HG02759 (cell line): ENCODE results near the gene BRWD1.

Source experiments
- ATAC-seq: cut with Tn5 transposase; IDR thresholded peaks from one replicate; pipeline ENCODE4 v1.9.1; 2021; ENCODE audit warnings: mild to moderate bottlenecking, moderate library complexity; ENCODE audit not compliant: unreplicated experiment

BRWD1 gene

DNA sequence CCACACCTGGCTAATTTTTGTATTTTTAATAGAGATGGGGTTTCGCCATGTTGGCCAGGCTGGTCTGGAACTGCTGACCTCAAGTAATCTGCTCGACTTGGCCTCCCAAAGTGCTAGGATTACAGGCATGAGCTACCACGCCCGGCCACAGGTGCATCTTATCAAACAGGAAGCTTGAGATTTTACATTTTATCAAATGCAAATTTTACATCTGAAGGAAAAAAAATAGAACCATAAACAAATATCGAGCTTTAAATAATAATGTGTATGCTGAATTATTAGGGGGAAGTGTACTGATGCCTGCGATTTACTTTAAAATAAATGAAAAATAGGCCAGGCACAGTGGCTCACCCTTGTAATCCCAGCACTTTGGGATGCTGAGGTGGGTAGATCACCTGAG is 16.6 kb upstream of the BRWD1 start:
- ATAC-seq = no peak

DNA sequence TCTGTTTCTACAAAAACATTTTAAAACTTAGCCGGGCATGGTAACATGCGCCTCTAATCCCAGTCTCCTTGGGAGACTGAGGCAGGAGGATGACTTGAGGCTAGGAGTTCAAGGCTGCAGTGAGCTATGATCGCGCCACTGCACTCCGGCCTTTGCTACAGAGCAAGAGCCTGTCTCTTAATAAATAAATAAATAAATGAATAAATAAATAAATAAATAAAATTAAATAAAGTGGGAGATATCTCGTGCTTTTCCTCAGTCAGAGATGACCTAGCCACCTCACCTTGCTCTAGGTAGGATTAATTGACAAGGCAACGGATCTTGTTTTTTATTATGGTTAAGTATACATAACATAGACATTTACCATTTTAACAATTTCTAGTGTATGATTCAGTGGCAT is 14.3 kb upstream of the BRWD1 start:
- ATAC-seq = no peak

DNA sequence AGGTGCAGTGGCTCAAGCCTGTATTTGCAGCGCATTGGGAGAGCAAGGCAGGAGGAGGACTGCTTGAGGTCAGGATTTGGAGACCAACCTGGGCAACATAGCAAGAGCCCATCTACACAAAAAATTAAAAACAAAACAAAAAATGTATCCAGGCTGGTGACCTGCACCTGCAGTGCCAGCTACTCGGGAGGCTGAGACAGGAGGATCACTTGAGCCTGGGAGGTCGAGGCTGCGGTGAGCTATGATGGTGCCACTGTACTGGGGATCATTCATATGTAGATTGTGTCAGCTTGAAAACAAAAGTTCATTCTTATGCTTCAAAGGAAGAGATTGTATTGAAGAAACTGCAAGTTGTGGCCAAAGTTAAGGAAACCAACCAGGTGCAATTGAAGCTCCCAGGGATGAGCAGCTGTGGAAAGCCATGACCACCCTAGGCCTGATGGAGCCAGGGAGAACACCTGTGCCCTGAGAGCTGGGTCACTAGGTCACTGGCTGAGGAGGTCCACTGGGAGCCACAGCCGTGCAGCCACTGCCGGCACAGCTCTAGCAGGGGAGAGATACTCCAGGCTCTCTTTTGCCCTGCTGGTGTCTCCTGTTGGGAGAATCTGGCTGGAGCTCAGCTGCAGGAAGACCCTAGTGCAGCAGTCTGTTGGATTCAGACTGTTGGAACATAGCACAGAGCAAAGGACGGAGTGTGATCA is 13.3 kb upstream of the BRWD1 start:
- ATAC-seq = no peak

DNA sequence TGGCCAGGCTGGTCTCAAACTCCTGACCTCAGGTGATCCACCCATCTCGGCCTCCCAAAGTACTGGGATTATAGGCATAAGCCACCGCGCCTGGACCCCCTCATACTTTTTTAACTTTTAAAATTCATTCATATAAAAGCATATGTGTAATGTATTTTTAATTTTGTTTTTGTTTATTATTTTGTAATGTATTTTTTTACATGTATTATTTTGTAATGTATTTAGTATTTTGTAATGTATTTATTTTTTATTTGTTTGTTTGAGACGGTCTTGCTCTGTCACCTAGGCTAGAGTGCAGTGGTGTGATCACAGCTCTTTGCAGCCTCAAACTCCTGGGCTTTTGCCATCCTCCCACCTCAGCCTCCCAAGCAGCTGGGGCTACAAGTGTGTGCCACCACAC is 12.0 kb upstream of the BRWD1 start:
- ATAC-seq = no peak

DNA sequence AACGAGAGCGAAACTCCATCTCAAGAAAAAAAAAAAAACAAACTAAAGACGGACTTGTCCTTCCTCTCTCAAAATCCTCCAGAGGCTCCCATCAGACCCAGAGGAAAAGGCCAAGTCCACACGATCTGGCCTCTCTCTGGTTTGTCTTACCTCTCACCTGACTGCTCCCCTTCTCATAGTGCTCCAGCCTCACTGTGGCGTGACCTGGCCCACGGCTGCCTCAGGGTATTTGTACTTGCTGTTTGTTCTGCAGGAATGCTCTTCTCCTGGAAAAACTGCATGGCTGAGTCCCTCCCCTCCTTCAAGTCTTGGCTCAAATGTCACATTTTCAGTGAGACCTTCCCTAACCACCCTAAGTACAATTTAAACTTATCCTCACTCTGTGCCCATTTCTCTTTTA is 8.0 kb upstream of the BRWD1 start:
- no peak for ATAC-seq

DNA sequence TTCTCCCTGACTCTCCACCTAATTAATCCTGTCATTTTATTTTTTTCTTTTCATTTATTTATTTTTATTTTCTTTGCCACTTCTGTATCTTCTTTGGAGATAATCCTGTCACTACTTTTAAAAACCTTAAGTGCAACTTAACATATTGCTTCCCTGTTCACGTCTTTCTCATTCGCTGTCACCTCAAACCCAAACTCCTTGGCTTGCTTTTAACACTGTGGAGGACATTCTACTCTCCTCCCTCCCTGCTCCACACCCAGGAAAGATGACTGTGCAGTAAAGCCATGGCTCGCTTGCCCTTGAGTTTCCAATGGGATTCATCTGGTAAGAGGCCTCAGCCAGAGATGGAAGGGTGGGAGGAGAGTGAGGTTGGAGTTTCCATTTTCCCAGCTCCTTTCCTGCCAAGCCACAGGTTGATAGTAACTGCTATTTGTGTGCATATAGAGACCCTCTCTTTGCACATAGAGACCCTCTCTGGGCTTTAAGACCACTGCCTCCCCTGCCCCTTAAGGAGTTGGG is 6.4 kb upstream of the BRWD1 start:
- ATAC-seq = no peak

DNA sequence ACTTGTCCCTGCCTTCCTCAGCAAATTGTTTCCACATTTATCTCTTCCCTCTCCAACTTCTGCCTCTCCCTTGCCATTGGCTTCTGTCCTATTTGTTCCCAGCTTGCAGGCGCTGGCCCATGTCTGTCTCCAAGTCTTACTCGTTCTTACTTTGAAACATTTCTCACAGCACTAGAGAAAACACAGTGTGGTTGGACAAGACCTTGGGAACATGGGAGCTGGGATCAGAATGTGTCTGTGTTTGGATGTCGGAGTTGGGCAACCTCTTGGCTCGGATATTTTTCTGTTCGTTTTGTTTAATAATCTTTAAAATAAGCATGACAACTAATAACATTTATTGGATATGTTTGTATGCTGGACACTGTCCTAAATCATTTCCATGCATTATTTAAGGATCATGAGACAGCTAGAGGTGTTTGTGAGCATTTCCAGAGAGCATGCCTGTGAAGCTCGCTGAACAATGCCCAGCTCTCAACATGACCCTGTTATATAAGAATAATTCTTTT is 5.9 kb upstream of the BRWD1 start:
- ATAC-seq = no peak

DNA sequence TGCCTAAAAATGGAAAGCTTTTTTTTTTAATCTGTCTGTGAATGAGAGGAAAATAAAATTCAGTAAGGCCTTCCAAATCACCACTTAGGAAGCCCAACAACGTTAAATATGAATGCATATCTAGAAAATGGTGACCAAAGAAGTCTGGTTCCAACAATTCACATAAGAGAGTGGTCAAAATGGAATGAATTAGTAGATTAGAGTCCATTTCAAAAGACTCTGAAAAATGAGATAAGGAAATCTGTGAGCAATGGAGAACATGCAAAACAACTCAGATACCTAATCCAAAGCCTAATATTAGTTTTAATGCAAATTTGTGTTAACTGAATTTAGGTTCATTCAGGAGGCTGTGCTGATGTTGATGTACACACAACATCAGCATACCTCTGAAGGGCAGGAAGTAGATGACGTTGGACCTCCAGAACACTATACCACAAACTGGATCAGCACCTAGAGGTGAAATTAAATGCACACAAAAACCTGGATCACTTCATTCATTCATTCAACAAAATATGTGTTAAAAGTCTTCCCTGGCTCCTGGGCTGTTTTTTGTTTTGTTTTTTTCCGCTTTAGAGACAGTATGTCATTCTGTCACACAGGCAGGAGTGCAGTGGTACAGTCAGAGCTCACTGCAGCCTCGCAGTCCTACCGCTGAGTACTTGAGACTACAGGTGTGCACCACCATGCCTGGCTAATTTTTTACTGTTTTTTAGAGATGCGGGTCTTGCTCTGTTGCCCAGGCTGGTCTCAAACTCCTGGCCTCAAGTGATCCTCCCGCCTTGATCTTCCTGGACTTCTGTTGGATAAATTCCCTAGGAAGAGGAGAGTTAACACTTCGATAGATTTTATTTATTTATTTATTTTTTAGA is 4.9 kb upstream of the BRWD1 start:
- ATAC-seq = no peak

DNA sequence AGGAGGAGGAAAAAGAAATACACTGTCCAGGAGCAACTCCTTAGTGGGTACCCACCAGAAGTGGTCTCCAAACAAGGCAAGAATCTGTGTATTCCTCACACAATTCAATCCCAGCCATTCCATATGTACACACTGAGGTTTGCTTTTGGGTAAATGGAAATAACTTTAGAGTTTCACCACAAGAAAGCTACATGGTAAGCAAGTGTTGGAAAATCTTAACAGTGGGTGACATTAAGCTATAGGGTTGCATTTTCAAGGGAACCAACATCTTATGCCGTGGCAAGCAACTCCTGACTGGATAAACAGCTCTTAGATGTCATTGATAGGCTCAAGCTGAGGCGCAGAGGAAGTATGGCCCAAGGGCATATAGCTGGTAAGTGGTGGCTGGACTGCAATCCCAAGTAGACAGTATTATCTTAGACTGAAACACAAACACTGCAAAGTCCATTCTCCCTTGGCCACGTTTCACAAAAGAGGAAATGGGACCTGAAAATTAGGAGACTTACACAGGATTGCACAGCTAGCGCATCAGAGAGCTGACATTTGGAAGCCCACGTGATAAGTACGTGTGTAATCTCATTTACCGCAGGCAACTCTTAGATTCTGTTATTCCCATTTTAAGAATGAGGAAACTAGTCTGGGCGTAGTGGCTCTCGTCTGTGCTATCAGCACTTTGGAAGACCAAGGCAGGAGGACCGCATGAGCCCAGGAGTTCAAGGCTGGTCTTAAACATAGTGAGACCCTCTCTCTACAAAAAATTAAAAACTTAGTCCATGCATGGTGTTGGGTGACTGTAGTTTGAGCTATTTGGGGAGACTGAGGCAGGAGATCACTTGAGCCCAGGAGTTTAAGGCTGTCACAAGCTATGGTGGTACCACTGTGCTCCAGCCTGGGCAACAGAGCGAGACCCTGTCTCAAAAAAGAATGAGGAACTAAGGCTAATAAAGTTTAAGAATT is 4.0 kb upstream of the BRWD1 start:
- no peak for ATAC-seq

DNA sequence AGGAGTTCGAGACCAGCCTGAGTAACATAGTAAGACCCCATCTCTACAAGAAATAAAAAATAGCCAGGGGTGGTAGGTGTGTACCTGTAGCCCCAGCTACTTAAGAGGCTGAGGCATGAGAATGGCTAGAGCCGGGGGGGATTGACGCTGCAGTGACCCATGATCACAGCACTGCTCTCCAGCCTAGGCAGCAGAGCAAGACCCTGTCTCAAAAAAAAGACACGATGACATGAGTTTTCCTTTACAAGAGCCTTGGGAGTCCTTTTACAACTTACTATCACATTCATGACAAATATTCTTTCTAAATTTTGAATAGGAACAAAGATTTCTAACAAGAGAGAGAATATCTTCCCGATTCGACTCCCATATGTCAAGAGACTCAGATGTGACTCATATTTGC is 3.3 kb upstream of the BRWD1 start:
- no peak for ATAC-seq

DNA sequence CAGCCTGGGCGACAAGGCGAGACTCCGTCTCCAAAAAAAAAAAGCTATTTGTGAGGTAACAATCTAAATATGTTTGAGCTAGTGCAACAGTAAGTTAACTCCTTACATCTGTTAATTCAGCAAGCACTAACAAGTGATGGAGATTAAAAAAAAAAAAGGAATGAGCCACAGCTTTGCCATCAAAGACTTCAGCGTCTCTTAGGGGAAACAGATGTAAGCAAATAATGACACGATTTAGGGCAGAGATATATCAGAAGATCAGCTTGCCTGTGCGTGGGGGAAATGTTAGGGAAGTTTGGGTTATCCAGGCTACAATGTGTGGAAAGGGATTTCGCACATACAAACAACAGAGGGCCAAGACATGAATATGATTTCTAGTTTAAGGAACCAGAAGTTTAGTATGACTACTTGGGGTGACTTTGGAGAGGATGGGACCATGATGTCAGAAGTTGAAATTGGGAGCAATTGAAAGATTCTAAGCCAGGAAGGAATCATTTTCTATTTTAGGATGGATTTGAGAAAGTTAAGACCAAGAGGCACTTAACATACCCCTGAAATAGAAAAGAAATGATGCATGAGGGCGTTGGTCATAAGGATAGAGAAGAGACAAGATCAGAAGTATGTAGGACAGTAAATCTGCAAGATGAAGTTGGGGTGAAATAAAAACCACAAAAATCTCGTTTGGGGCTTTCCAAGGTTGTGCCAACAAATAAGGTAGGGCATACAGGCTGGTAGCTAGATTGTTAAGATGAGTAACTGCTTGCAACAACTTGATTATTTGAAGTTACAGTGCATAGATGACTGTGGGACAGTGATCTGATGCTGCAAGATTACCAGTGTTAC is 2.4 kb upstream of the BRWD1 start:
- ATAC-seq = no peak

DNA sequence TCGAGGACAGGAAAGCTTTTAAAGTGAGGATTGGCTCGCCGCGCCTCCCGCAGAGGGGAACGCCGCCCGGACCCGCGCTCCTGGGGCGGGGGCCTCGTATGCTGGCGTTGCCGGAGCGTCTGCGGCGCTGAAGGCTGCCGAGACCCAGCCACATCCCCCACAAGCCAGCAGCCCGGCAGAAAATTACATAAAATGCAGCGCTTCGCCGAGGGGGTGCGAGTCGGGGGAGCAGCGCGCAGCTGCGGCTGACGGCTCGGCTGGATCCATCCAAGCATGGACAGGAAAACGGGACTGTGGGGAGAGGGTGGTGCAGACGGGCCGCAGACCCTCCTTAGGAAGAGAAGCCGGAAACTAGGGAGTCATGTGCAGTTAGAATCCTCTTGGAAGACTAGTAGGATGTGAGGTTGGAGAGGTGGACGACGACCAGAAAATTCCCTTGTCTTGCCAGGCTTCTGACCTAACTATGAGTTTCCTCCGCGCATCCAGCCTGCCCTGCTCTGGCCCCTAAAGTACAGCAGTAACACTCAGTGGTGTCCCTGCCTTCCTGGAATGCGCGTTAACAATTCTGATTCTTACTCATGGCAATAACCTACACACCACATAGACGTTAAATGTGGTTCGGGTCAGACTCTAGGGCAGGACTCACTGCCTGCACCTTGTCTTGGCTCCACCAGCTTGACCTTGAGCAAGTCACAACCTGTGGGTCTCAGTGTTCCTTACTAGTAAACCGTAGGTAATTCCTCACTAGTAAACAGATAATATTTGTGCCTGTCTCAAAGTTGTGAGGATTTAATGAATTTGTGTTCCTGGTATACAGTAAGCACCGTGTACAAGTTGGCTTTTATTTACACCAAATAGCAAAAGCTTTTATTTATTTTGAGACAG is 953 bp upstream of the BRWD1 start:
- ATAC-seq = peak; percentile 14

DNA sequence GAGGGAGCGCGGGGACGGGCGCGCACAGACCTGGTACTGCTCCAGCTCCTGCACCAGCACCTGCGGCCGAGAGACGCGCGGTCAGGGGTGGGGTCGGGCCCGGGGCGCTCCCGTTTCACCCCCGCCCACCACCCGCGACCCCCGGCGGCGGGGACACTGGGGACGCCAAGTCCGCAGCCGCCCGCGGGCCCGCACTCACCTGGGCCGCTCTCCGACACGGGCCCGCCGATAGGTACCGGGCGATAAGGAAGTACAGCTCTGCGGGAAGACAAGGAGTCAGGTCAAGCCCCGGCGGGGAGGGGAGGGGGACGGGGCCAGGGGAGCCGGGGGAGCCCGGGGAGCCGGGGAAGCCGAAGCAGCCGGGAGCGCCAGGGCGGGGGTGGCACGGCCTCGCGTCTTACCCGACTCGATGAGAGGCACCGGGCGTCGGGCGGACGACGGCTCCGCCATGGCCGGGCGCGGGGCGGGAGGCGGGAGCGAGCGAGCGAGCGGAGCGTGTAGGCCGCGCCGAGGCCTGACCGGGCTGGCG is 326 bp downstream of the BRWD1 start:
- ATAC-seq = peak; percentile 2

DNA sequence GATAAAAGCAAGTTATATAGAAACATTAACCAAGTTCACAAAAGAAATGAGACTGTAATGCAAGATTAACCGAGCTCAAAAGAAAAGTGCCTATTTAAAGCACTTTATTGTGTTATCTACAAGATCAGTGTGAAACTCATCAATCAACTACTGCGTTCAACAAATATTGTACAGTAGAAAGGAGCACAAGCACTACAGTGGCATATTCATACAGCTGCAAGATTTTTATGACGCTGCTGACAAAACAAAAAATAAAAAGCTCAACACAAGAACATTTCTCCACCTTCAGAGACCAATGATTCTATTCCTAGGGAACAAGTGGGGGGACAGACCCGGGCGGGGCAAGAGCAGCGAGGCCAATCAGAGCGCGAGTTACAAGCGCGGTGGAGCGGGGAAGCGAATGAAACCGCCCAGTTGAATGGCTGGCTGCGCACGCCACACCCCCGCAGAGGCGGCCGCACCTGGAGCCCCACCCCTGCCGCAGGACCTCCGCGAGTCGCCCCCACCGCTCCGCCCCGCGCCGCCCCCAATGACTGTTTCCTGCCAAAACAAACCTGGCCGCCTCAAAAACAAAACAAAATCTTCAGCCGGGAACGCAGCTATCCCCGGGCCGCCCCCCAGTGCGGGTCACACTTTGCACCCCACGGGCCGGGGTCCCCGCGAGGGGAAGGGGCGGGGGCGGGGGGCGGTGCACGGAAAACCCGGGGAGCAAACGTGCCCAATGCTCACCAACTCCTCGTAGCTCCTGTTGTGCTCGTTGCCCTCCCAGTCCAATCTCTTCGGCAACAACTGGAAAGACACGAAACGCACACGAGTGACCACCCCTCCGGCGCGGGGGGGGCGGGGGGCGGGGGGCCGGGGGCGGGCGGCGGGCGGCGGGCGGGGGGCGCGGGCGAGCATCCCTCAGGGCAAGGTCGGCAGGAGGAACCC is 1.1 kb downstream of the BRWD1 start:
- peak; percentile 75 for ATAC-seq

DNA sequence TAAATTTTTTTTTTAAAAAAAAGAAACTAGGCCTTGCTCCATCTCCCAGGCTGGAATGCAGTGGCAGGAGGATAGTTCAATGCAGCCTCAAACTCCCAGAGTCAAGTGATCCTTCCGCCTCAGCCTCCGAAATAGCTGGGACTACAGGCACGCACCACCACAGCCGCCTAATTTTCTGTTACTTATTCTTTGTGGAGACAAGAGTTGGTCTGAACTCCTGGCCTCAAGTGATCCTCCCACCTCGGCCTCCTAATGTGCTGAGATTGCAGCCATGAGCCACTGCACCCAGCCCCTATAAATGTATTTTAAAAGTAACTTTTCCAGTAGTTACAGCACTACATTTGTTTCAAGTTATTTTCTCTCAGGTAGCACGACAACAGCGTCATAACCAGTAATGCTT is 2.3 kb downstream of the BRWD1 start:
- ATAC-seq = no peak

DNA sequence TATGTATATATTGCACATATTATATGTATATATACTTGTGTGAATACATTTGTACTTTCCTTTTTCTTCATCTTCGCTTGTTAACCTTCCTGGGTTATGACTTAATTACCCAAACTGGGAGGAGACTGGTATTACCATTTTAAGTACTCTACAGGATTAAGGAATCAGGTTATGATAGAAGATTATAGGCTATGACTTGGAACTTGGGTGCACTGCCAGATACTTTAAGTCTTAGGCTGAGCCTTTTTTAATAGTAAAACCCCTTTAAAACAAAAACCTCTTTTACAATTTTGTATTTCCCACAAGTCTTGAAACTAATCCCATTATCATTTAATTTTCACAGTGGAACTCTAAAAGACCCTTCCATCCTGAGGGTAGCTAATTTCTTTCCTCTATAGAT is 6.0 kb downstream of the BRWD1 start:
- no peak for ATAC-seq

DNA sequence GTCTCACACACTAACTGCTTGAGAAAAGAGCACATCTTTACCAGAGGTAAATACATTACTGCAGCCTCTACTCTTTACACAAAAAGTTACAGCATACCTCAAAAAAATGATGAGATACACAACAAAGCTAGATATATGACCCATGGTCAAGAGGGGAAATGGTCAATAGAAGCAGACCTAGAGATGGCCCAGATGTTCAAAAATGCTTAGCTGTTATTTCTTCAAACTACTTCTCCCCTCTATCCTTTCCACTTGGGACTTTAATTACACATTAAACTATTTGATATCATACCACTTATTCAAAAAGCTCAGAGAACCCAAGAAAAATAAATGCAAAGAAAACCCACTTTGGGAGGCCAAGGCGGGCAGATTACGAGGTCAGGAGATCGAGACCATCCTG is 12.8 kb downstream of the BRWD1 start:
- no peak for ATAC-seq

DNA sequence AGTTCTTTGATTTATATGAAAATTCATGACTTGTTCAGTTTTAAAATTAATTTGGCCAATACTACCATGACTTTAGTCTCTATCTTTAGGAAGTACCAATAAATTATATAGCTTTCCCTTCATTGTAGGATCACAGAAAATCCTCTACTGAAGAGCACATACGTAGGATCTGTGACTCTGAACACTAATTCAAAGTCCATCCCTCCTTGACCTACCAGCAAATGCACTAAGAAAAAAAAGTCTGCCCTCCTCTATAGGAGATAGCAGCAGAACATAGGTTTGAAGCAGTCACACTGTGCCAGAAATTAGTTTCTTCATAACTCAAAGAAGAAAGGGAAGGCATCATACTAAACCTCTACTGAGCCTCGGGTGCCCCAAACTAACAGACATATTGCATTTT is 16.5 kb downstream of the BRWD1 start:
- no peak for ATAC-seq
